OCI-LY7 (cell line): ENCODE results near the gene MAB21L1. TPM values are rescaled to one million over a fixed set of nuclear protein-coding genes. Genes with fewer than 3 reads are reported as not detected.

Experiments used
- BruUV-seq: library from RNA; stranded (reverse); fragments of 400-500 nt; replicated peaks from 2 replicates; lab custom pipeline; 2021; lab: Mats Ljungman, UMichigan
- CTCF ChIA-PET: fragments of 300-600 bp; sonication (Branson Sonifier 250); formaldehyde crosslinking; loops from one replicate; lab custom pipeline; 2022; ENCODE audit warnings: antibody characterized with exemption; ENCODE audit not compliant: unreplicated experiment; lab: Charles Lee
- POLR2A ChIA-PET: fragments of 300-600 bp; sonication (Branson Sonifier 250); formaldehyde crosslinking; loops from one replicate; lab custom pipeline; 2022; ENCODE audit warnings: antibody characterized with exemption; lab: Charles Lee
- DNase-seq: peaks from one replicate; pipeline ENCODE4 v3.0.0-alpha.2; 2015; ENCODE audit warnings: low spot score
- H2AFZ ChIP-seq: fragments of 200-600 bp; sonication (generic), shearing (Covaris generic); 2 replicates; pipeline ENCODE4 v1.6.1; 2014; ENCODE audit warnings: mild to moderate bottlenecking, antibody characterized with exemption, low read length, moderate library complexity
- H3K27ac ChIP-seq: fragments of 200-600 bp; sonication (generic); 2 replicates; pipeline ENCODE4 v1.5.1; 2014; ENCODE audit warnings: mixed run types, low read depth, mild to moderate bottlenecking, moderate library complexity, low read length, inconsistent platforms; ENCODE audit not compliant: poor library complexity, severe bottlenecking
- H3K36me3 ChIP-seq: fragments of 200-600 bp; sonication (generic); 2 replicates; pipeline ENCODE4 v1.6.1; 2014; ENCODE audit warnings: mild to moderate bottlenecking, antibody characterized with exemption, low read length, moderate library complexity, mixed read lengths; ENCODE audit not compliant: insufficient read depth
- H3K4me1 ChIP-seq: fragments of 200-600 bp; sonication (generic); 2 replicates; pipeline ENCODE4 v1.5.1; 2014; ENCODE audit warnings: mild to moderate bottlenecking, low read length; ENCODE audit not compliant: insufficient read depth, poor library complexity, severe bottlenecking
- H3K4me2 ChIP-seq: fragments of 200-600 bp; sonication (generic); 2 replicates; pipeline ENCODE4 v1.6.1; 2014; ENCODE audit warnings: mild to moderate bottlenecking, low read length
- H3K4me3 ChIP-seq: fragments of 200-600 bp; sonication (generic); 2 replicates; pipeline ENCODE4 v1.5.1; 2014; ENCODE audit warnings: mild to moderate bottlenecking, low read depth, low read length; ENCODE audit not compliant: poor library complexity, severe bottlenecking
- H3K79me2 ChIP-seq: fragments of 200-600 bp; sonication (generic); 2 replicates; pipeline ENCODE4 v1.6.1; 2016; ENCODE audit warnings: low read depth, mild to moderate bottlenecking, low read length, moderate library complexity, mixed read lengths; ENCODE audit not compliant: insufficient read depth
- H3K9me2 ChIP-seq: fragments of 200-600 bp; sonication (generic); 2 replicates; pipeline ENCODE4 v1.6.1; 2016; ENCODE audit warnings: mild to moderate bottlenecking, low read length, mixed read lengths; ENCODE audit not compliant: insufficient read depth
- H3K9me3 ChIP-seq: fragments of 200-600 bp; sonication (generic); 2 replicates; pipeline ENCODE4 v1.6.1; 2014; ENCODE audit warnings: mild to moderate bottlenecking, mixed run types, low read length, mixed read lengths
- H4K20me1 ChIP-seq: fragments of 200-600 bp; sonication (generic); 2 replicates; pipeline ENCODE4 v1.6.1; 2014; ENCODE audit warnings: mild to moderate bottlenecking, antibody characterized with exemption, low read length, moderate library complexity, mixed read lengths; ENCODE audit not compliant: insufficient read depth
- EZH2phosphoT487 ChIP-seq: fragments of 200-600 bp; sonication (generic); IDR thresholded peaks from 2 replicates; pipeline ENCODE4 v1.6.1; 2018; ENCODE audit warnings: low read depth, borderline replicate concordance, mild to moderate bottlenecking, mixed run types, antibody characterized with exemption, low read length, moderate library complexity, mixed read lengths
- intact Hi-C: fragments of 100-400 bp; cut with micrococcal nuclease; formaldehyde crosslinking; loops from one replicate; pipeline ENCODE4 v1.10.0; 2022; ENCODE audit not compliant: unreplicated experiment
- total RNA-seq, 2 experiments: library from RNA; depleted of rRNA in 1 of 2; stranded (reverse); fragments of >200 nt in 1 of 2; shearing (Covaris generic) in 1 of 2; gene quantifications; 2 replicates each; pipeline ENCODE4 v1.2.3, GENCODE V29; 2014 to 2022
- TF ChIP-seq, protein P1 (sequence below): fragments of 200-600 bp; sonication (generic); conservative IDR thresholded peaks from 2 replicates; pipeline ENCODE4 v1.5.1; 2014; ENCODE audit warnings: mild to moderate bottlenecking, antibody characterized with exemption, low read length, moderate library complexity, mixed read lengths

The MAB21L1 gene
- total RNA-seq, 2 experiments from 2014 or later = not detected

DNA sequence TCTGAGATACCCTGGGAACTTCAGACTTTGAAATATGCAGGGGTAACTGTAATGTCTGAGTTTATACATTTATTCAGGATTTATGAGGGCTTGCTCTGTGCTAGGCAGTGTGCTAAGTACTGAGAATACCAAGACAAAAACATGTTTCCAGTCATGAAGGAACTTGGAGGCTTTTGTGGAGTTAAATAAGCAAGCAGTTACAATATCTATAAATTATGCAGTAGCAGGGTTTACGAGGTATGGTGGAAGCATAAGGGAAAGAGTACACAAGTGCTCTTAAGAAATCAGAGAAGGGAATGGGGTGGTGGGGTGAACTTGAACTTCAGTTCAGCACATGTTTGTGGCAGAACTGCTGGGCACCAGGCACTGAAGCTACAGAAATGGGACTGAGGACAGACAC is 28.0 kb downstream of the MAB21L1 start:
- no peak for DNase-seq
- Histone ChIP-seq H3K27ac (no peak overlapping the region), H2AFZ (no peak overlapping the region), H3K4me1 (no peaks in the 10 kb centered on the region), H3K4me3 (no peak overlapping the region), H3K79me2 (no peaks in the 10 kb centered on the region), H3K4me2 (no peak overlapping the region), H4K20me1 (no peaks in the 10 kb centered on the region), H3K36me3 (no peaks in the 10 kb centered on the region), H3K9me2 (no peaks in the 10 kb centered on the region), H3K9me3 (no peaks in the 10 kb centered on the region)
- TF ChIP-seq EZH2phosphoT487 = no peak
- TF ChIP-seq, protein P1, sequence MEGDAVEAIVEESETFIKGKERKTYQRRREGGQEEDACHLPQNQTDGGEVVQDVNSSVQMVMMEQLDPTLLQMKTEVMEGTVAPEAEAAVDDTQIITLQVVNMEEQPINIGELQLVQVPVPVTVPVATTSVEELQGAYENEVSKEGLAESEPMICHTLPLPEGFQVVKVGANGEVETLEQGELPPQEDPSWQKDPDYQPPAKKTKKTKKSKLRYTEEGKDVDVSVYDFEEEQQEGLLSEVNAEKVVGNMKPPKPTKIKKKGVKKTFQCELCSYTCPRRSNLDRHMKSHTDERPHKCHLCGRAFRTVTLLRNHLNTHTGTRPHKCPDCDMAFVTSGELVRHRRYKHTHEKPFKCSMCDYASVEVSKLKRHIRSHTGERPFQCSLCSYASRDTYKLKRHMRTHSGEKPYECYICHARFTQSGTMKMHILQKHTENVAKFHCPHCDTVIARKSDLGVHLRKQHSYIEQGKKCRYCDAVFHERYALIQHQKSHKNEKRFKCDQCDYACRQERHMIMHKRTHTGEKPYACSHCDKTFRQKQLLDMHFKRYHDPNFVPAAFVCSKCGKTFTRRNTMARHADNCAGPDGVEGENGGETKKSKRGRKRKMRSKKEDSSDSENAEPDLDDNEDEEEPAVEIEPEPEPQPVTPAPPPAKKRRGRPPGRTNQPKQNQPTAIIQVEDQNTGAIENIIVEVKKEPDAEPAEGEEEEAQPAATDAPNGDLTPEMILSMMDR = no peak
- ChIA-PET POLR2A (interaction anchor here (1.6 kb wide), 1 partner anchor 10 kb away, joined by 4 read pairs; no protein-coding TSS in a partner anchor), CTCF (no interaction called here)
- no TSS peak for BruUV-seq
- intact Hi-C loops = no loop called here
